ENCODE measurements around the gene OPA1. TPM values are rescaled to one million over a fixed set of nuclear protein-coding genes. Genes with fewer than 3 reads are reported as not detected.

Gene OPA1
- total and polyA plus RNA-seq, 2 of the 13 experiments (the other 11 are each of a cell fraction or from before 2014, with no cell fraction given) = 26.7 to 78.5 TPM

DNA sequence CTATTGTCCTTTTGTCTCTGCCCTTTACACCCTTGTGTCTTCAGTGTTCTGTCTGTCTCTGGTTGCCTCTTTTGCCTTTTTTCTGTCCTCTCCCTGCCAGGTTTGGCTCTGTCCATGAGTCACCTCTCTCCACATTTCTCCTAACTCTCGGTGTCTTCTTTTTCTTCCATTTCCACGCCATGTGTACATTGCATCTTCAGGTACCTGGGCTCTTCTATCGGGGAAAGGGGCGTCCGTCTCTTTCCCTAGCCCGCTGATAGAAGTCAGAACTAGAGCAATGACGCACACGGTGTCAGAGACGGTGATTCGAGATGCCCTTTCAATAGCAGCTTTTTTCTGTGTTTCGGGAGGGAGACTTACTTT lies 641 bp downstream of the OPA1 start:
- H3K79me2 ChIP-seq (ENCODE audit: insufficient read depth, low read length) = peaks cover 45% of the 10 kb centered on the region
- BruUV-seq (replicated peaks) = no TSS peak
- in situ Hi-C loops (cut with HindIII; ENCODE audit: extremely low pct_ligation_motif_present, low pct_unique_long_range_greater_than_20kb) = loop anchor here (25.0 kb wide), 1 partner anchor 681 kb away; the partner anchor contains the start of gene MB21D2
- H3K4me1 ChIP-seq (ENCODE audit: insufficient read depth, low read length) = peaks cover 42% of the 10 kb centered on the region
- H2AFZ ChIP-seq (ENCODE audit: low read length) = peak overlapping the region; percentile 45
- DNase-seq (ENCODE audit: low spot score) (peak; percentile 7), FAIRE-seq (peak; percentile 51), ATAC-seq (peak; percentile 51)
- peak overlapping the region; percentile 62 to 94 (median 92) for H3K4me3 ChIP-seq (replicated peaks in 1 of 3; ENCODE audit: insufficient read depth in 1 of 3, low read depth in 2 of 3, low read length in 3 of 3)
- H3K27ac ChIP-seq (ENCODE audit: extremely low read length, insufficient read depth, low read length) = peak overlapping the region; percentile 86
- ChIA-PET POLR2A (no interaction called here), CTCF (ENCODE audit: low intra/inter-chr PET ratio, low total read pairs) (no interaction called here)
- no peaks in the 10 kb centered on the region for H3K9me3 ChIP-seq (ENCODE audit: low read length)
- peaks cover 0 to 5% of the 10 kb centered on the region in 2 experiments; a peak in 1 of 5 replicates for H3K27me3 ChIP-seq (ENCODE audit: control insufficient read depth in 1 of 2, insufficient read depth in 2 of 2, low read length in 2 of 2)
- WGBS (ENCODE audit: low lambda C conversion rate) = under 1% methylated on average over 11 of the region's 11 CpGs
- intact Hi-C loops (cut with micrococcal nuclease; ENCODE audit: unreplicated experiment) = loop anchor here (1.0 to 10.0 kb wide), 3 partner anchors 13 to 699 kb away; partner anchors contain the start of gene HES1
- 0 out of 2 replicates have a peak, but pooled peaks cover 5% of the 10 kb centered on the region for H4K20me1 ChIP-seq (ENCODE audit: insufficient read depth, low read length)
- peak overlapping the region; percentile 78 for H3K4me2 ChIP-seq (ENCODE audit: low read depth, low read length)
- peaks cover 0 to 23% of the 10 kb centered on the region in 2 experiments; a peak in 2 of 5 replicates for H3K36me3 ChIP-seq (replicated peaks in 1 of 2; ENCODE audit: control insufficient read depth in 1 of 2, insufficient read depth in 2 of 2, low read length in 2 of 2)
- peak overlapping the region; percentile 95 for H3K9ac ChIP-seq (ENCODE audit: insufficient read depth, low read depth, low read length)
- TF ChIP-seq, protein P1, sequence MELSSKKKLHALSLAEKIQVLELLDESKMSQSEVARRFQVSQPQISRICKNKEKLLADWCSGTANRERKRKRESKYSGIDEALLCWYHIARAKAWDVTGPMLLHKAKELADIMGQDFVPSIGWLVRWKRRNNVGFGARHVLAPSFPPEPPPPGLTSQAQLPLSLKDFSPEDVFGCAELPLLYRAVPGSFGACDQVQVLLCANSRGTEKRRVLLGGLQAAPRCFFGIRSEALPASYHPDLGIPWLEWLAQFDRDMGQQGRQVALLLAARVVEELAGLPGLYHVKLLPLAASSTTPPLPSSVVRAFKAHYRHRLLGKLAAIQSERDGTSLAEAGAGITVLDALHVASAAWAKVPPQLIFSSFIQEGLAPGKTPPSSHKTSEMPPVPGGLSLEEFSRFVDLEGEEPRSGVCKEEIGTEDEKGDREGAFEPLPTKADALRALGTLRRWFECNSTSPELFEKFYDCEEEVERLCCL (CRISPR knock-in tag; IDR thresholded peaks at IDR 0.05; ENCODE audit: borderline replicate concordance) = no peak
- TF ChIP-seq, protein P2, sequence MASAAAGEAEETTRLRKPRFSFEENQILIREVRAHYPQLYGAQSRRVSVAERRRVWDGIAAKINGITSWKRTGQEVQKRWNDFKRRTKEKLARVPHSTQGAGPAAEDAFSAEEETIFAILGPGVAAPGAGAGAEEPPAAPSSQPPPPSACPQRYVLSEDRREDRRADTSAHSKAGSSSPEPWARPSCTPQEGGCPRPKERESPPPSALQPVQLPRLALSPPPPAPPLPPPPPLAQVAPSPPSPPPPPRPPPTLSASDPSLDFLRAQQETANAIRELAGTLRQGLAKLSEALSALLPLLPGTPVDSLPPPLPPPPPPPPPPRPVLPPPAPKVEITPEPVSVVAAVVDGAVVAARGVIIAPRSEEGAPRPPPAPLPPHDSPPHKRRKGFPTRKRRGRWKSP (CRISPR knock-in tag; IDR thresholded peaks at IDR 0.05) = 0 out of 2 replicates have a peak, but pooled peaks have one; percentile 6
- TF ChIP-seq SIN3A (IDR thresholded peaks at IDR 0.05; ENCODE audit: borderline replicate concordance, low read depth, low read length) (no peak), CCDC6 (CRISPR knock-in tag; IDR thresholded peaks at IDR 0.05) (0 out of 2 replicates have a peak, but pooled peaks have one; percentile 2), KDM2A (CRISPR knock-in tag; IDR thresholded peaks at IDR 0.05; ENCODE audit: borderline replicate concordance, low read depth) (no peak), ZNF616 (CRISPR knock-in tag; IDR thresholded peaks at IDR 0.05; ENCODE audit: low read depth) (no peak), ZC3H13 (CRISPR knock-in tag; IDR thresholded peaks at IDR 0.05) (0 out of 2 replicates have a peak, but pooled peaks have one; percentile 10), ZNF646 (CRISPR knock-in tag; IDR thresholded peaks at IDR 0.05) (no peak), ARNTL (CRISPR knock-in tag; IDR thresholded peaks at IDR 0.05) (no peak), ETV5 (CRISPR knock-in tag; IDR thresholded peaks at IDR 0.05; ENCODE audit: borderline replicate concordance) (no peak), MAFG (CRISPR knock-in tag; IDR thresholded peaks at IDR 0.05) (no peak), SP5 (CRISPR knock-in tag; IDR thresholded peaks at IDR 0.05; ENCODE audit: borderline replicate concordance, low read depth) (no peak), FOXA1 (IDR thresholded peaks at IDR 0.05) (no peak), FOXA1 (CRISPR knock-in tag; IDR thresholded peaks at IDR 0.05) (peak; percentile 47; the same call in 1 of the 2 replicates), FOXA3 (CRISPR knock-in tag; IDR thresholded peaks at IDR 0.05) (peak; percentile 34; the same call in 1 of the 2 replicates), TGIF2 (CRISPR knock-in tag; IDR thresholded peaks at IDR 0.05) (0 out of 2 replicates have a peak, but pooled peaks have one; percentile 11)
